Left renal pelvis (tissue), 4 donors: ENCODE measurements around the gene POU6F2. TPM values are rescaled to one million over a fixed set of nuclear protein-coding genes. Genes with fewer than 3 reads are reported as not detected.
"Not testable (repeated sequence)": the region's sequence is repeated elsewhere in the genome, so short reads cannot be mapped to it uniquely, and the experiment has no call there.

Experiments used
- DNase-seq, 4 donors: peaks; one replicate each; pipeline ENCODE4 v3.0.0-alpha.2; 2013; ENCODE audit warnings: low read depth in 4 of 4, low spot score in 3 of 4
- polyA plus RNA-seq, 4 donors: library from polyadenylated mRNA; unstranded; fragments of 120-200 nt; gene quantifications; one replicate each; pipeline ENCODE4 v1.2.1, GENCODE V29; 2013; ENCODE audit not compliant: insufficient read length in 4 of 4

POU6F2 gene
- polyA plus RNA-seq, 4 donors: 0.03 to 0.33 (median 0.15) TPM

GRCh38 chr7:39183796-39184195 is 206.1 kb downstream of the POU6F2 start:
- DNase-seq: no peak

DNA sequence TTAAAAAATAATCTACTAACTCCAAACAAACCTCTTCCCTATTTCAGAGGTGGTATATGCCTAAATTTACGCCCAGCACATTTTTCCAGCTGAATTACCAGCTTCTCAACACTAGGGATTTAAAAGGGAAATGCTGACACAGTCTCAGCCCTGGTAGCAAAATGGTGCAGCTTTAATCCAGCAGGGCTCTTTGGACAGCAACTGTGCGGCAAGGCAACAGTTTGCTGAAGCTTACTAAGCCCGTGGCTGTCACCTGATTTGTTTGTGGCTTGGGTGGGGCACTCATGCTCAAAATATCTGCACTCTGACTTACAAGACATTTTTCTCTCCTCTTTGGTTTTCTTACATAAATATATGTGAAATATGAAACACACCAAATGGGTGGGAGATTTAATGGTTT is 206.7 kb downstream of the POU6F2 start:
- DNase-seq: no peak

GRCh38 chr7:39186131-39186530 is 208.4 kb downstream of the POU6F2 start:
- DNase-seq: no peak

DNA sequence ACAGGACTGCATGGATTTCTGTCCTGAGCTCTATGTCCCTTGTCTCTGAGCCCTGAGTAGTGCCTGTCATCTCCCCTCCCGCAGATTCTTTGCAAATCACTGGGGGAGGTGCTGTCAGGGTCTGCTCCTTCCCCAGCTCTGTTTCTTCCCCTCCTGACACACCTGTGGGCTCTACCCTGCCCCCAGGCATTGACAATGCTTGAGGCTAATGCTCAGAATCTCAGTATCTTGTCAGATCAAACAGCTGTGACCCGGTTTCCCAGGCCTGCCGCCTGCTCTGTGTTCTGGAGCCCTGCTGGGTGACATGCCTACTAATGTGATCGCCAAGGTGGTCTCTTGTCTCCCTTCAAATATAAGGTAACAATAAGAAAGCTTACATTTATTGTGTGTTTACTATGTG is 209.0 kb downstream of the POU6F2 start:
- no peak for DNase-seq

DNA sequence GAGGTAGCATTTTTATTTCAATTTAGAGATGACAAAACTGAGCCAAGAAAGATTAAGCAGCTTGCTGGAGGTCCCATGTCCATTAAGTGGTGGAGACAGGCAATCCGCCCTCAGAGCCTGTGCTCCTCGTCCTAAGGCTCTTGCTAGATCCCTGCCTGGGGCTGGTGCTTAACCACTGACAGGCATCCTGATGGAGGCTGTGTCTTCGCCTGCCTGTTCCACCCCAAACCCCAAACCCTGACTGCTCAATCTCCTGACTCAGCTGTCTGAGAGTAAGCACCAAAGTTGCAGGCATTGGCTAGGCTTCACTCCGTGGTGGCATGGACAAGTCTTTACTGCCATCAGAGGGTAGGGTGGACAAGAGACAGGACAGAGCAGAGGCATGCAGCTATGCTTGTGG is 209.4 kb downstream of the POU6F2 start:
- no peak for DNase-seq

GRCh38 chr7:39192476-39192875 is 214.8 kb downstream of the POU6F2 start:
- DNase-seq: no peak

- DNase-seq: not testable (repeated sequence)
These were observed 216.7 kb downstream of the POU6F2 start for GRCh38 chr7:39194388-39194787.

DNA sequence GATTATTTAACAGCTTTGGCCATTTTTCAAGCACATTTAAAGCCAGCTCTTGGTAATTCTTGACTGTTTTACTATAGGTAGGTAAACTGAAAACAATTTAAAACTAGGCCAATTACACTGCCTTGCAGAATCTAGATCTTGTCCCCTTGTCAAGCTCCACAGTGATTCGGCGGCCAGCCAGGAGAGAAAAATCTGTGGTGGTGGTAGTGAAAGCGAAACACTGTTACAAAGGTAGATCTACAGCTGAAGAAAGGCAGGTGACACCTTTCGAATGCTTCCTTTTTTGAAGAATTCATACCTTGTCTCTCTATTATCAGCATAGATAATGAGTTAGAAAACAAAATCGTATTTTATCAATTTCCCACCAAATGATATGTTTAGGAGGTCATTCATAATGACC is 218.3 kb downstream of the POU6F2 start:
- DNase-seq: no peak

- DNase-seq: no peak
These were observed 220.1 kb downstream of the POU6F2 start for GRCh38 chr7:39197831-39198230.

DNA sequence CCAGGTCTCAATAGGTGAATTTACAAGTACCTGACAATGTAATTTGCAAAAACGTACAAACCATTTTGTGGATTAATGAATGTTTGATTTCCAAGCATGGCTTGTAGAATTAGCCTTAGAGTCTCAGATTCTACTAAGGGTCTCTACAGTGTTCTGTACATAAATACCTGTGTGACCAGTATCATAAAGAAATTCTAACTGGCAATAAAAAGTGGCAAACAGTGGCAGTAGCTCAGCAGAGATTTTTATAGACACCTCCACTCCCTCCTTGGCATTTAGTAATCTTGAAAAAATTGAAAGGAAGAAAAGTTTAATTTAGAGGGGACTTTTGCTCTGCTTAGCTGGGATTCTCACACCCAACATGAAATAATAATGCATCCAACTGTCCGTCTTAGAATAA is 220.8 kb downstream of the POU6F2 start:
- no peak for DNase-seq

- DNase-seq: no peak
These were observed 221.3 kb downstream of the POU6F2 start for GRCh38 chr7:39199006-39199405.

DNA sequence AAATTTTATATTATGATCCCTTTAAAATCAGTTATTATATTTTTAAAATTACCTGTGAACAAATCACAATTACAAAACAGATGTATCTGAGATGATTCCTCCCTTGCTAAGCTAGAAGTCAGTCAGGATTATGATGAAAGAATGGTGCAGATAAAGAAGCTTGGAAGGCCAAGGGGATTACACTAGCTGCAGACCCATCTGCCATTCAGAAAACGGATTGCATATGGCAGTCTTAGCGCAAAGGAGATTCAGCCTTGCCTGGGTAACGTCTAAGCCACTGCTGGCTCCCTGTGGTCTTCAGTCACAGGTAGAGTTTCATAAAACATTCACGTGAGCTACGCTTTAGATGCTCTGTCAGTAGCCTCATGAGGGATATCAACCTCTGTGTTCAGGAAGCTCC is 222.2 kb downstream of the POU6F2 start:
- DNase-seq: no peak

GRCh38 chr7:39202041-39202440 is 224.3 kb downstream of the POU6F2 start:
- DNase-seq: no peak

DNA sequence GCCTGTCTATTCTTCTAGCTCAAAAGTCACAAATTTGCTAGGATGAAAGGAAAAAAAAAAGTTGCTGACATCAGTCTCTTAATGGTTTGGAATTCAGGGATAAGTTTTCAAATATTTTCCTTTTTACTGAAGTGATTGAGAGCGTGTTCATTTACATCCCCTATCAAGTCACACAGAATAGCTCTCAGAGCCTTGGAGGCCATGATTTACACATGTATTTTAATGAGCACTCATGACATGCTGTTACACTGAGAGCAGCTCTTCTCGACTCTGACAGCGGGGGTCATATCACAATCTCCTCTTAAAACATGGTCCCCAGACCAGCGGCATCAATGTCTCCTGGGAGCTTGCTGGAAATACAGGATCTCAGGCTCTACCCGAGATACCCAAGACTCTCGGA is 232.7 kb downstream of the POU6F2 start:
- no peak for DNase-seq

DNA sequence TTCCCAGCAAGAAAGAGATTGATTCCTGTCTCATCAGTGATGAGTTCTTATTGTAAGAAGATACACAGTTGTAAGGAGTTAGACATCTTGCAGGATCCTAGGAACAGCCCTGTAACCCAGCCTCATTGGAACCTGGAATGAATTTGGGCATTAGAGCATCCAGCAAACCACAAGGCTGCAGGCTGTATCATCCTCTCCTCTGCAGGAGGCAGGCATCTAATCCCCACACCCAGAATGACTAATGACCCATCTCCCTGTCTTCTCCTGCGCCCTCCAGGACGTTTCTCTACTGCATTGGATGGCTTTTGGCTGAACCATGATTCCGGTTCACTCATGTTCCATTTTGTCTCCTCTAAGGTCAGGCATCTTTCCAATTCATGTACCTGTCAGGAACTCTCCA is 233.9 kb downstream of the POU6F2 start:
- DNase-seq: no peak

GRCh38 chr7:39212876-39213275 is 235.2 kb downstream of the POU6F2 start:
- DNase-seq: peak in 3 of 4 donors; percentile 10 to 32 (median 12)

GRCh38 chr7:39217783-39218182 is 240.1 kb downstream of the POU6F2 start:
- peak in 3 of 4 donors; percentile 6 to 30 (median 8) for DNase-seq

GRCh38 chr7:39219869-39220268 is 242.2 kb downstream of the POU6F2 start:
- DNase-seq: no peak

DNA sequence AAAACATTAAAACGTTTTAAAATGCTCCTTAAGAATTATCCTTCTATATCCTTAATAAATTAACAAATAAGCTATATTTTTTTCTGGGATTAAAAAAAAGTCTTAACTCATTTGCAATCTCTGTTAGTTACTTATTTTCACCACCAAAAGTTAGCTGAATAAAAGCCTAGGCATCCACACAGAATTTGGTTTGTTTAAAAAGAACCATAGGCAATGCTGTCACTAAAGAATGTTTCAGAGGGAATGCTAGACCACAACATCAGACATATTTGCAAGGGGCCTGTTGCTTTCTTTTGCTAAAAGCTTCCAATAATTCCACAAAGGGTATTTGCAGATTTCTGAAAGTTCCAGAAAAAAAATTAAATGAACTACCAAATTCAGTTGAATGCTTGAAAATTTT is 244.2 kb downstream of the POU6F2 start:
- no peak for DNase-seq

GRCh38 chr7:39228946-39229345 is 251.2 kb downstream of the POU6F2 start:
- no peak for DNase-seq

DNA sequence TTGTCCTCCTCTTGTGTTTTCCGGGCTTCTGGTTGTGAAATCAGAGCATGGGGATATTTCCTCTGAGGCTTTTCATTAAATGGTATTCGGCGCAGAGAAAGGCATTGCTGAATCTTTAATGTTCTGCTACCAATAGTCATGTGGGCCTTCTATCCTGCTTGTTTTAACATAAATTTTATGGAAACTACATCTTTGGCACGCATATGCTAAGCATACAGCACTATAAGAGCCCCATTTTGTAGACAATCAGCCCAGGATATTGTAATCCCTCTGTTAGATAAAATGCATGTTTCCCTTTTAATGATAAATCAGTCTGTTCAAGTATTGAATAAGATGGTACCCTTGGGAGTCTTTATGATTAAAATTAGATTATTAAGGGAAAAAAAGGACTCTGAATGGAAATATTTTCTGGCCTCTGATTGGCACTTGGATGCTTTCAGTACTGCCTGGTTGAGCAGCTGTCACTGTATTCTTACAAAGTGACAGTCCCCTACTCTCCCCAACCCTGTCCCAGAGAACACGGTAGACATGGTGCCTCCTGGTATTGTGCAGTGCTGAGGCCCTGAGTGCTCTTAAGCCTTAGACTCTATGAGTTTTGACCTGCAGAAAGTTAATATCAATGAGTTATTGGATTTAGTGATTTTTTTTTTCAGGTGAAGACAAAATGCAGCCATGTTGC is 256.3 kb downstream of the POU6F2 start:
- DNase-seq: no peak

DNA sequence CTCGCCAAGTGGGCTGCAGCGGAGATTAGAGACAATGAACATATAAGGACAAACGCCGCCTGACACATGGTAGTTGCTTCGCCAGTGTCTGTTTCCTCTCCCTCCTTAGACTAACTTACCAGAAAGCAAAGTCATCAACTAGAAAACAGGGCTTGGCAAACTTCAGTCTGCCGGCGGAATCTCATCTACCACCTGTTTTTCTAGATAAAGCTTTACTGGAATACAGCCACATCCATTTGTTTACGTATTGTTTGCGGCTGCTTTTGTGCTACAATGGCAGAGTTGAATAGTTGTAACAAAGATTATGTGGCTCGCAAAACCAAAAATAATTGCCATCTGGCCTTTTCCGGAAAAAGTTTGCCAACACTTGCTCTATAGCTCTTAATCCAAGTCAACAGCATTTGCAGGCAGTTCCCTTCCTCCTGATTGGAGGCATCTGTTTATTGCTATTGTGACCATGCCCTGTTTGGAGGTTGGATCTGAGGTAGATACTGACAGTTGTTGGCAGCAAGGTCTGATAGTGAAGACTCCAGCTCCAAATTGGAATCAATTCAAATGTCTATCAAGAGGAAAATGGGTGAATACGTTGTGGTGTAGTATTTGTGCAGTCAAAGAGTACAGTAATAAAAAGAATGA is 260.6 kb downstream of the POU6F2 start:
- no peak for DNase-seq

DNA sequence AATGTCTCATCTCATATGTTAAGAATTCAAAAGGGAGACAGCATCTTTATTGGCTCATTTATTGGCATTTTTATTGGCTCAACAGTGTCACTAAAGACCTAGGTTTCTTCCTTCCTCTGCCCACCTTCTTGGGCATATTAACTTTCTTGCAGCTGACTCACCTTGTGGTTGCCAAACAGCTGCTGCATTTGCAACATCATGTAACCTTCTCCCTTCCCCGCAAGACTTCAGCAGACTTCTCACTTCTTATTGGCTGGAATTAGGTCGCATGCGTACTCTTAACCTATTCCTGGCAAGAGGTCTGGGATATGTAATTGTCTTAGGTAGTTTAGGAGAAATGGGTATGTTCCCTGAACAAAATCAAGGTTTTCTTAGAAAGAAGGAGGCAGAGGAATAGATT is 263.2 kb downstream of the POU6F2 start:
- DNase-seq: no peak
